K562 (cell line): ENCODE measurements around the gene MAU2. TPM values are rescaled to one million over a fixed set of nuclear protein-coding genes. Genes with fewer than 3 reads are reported as not detected.

ENCODE experiments used
- ATAC-seq: fragments of 200-7000 bp; cut with Tn5 transposase; 3 replicates; pipeline ENCODE4 v1.9.1; 2020; ENCODE audit warnings: moderate library complexity
- BruUV-seq: library from RNA; stranded (reverse); fragments of 400-500 nt; replicated peaks from 2 replicates; lab custom pipeline; 2021; lab: Mats Ljungman, UMichigan
- CTCF ChIA-PET: fragments of 300-600 bp; formaldehyde crosslinking; extraction: SDS; loops from one replicate; lab custom pipeline; 2021; ENCODE audit warnings: low intra/inter-chr PET ratio; lab: Yijun Ruan, JAX
- POLR2A ChIA-PET: fragments of 300-600, 350-650 bp; sonication (Branson Sonifier 250); formaldehyde crosslinking; extraction: SDS; loops from one replicate; lab custom pipeline; 2021; ENCODE audit warnings: antibody characterized with exemption, inconsistent platforms; lab: Yijun Ruan, JAX
- DNase-seq, 4 experiments: peaks; one replicate each; pipeline versions ENCODE4 v3.0.0 to v3.0.0-alpha.2; 2011 to 2018; ENCODE audit warnings: low spot score in 3 of 4, mixed read lengths in 3 of 4; ENCODE audit errors: extremely low read depth in 1 of 4
- FAIRE-seq: peaks from 2 replicates; lab custom pipeline; 2011; peaks lifted over from hg19 to GRCh38; lab: Jason Lieb, UNC
- H2AFZ ChIP-seq: 2 replicates; pipeline ENCODE4 v1.6.0; 2011; ENCODE audit warnings: low read depth, low read length, control low read depth, inconsistent platforms
- H3K27ac ChIP-seq: fragments of 200-600 bp; 3 replicates; pipeline ENCODE4 v1.8.0; 2011; ENCODE audit warnings: low read depth, mild to moderate bottlenecking, control low read depth, inconsistent platforms, low read length, moderate library complexity, mixed read lengths; ENCODE audit errors: extremely low read depth
- H3K27me3 ChIP-seq, 2 experiments: fragments of 300-600 bp in 1 of 2; 2 replicates in 1 of 2; 3 replicates in 1 of 2; pipeline versions ENCODE4 v1.6.0 to v1.8.0; 2011; ENCODE audit warnings: inconsistent platforms in 2 of 2, low read length in 2 of 2, mild to moderate bottlenecking in 1 of 2, mixed read lengths in 1 of 2, moderate library complexity in 1 of 2; ENCODE audit not compliant: control insufficient read depth in 2 of 2, insufficient read depth in 2 of 2
- H3K36me3 ChIP-seq: fragments of 300-600 bp; 3 replicates; pipeline ENCODE4 v1.8.0; 2011; ENCODE audit warnings: mild to moderate bottlenecking, low read length, inconsistent platforms; ENCODE audit not compliant: control insufficient read depth, insufficient read depth
- H3K4me1 ChIP-seq, 2 experiments: fragments of 200-600 bp in 1 of 2; replicated peaks in 1 of 2; 2 replicates in 1 of 2; 3 replicates in 1 of 2; pipeline versions ENCODE4 v1.5.1 to v1.8.0; 2011; ENCODE audit warnings: inconsistent platforms in 2 of 2, low read length in 2 of 2, mild to moderate bottlenecking in 1 of 2, mixed read lengths in 1 of 2, moderate library complexity in 1 of 2; ENCODE audit not compliant: control insufficient read depth in 2 of 2, insufficient read depth in 2 of 2
- H3K4me2 ChIP-seq: 2 replicates; pipeline ENCODE4 v1.6.1; 2011; ENCODE audit warnings: low read length, control low read depth, inconsistent platforms, mixed read lengths; ENCODE audit not compliant: insufficient read depth
- H3K4me3 ChIP-seq: fragments of 200-600 bp; sonication (generic), shearing (Covaris generic); 2 replicates; pipeline ENCODE4 v1.5.1; 2016; ENCODE audit warnings: control low read depth, inconsistent platforms
- H3K79me2 ChIP-seq: fragments of 200-600 bp; 3 replicates; pipeline ENCODE4 v1.8.0; 2011; ENCODE audit warnings: low read length, inconsistent platforms; ENCODE audit not compliant: control insufficient read depth, insufficient read depth
- H3K9ac ChIP-seq, 2 experiments: 2 replicates each; pipeline versions ENCODE4 v1.6.0 to v1.6.1; 2011; ENCODE audit warnings: low read depth in 2 of 2, low read length in 2 of 2, control low read depth in 1 of 2, inconsistent platforms in 1 of 2, mild to moderate bottlenecking in 1 of 2, mixed read lengths in 1 of 2; ENCODE audit not compliant: insufficient read depth in 1 of 2
- H3K9me1 ChIP-seq: one replicate; pipeline ENCODE4 v1.6.0; 2011; ENCODE audit warnings: inconsistent platforms, mild to moderate bottlenecking, low read length, moderate library complexity; ENCODE audit not compliant: control insufficient read depth, insufficient read depth
- H3K9me3 ChIP-seq: replicated peaks from 2 replicates; pipeline ENCODE4 v1.5.1; 2011; ENCODE audit warnings: low read depth, low read length, inconsistent platforms; ENCODE audit not compliant: control insufficient read depth, insufficient read depth
- H4K20me1 ChIP-seq: replicated peaks from 2 replicates; pipeline ENCODE4 v1.6.1; 2011; ENCODE audit warnings: low read length, inconsistent platforms, mixed read lengths; ENCODE audit not compliant: control insufficient read depth, insufficient read depth
- CBFA2T3 ChIP-seq: fragments of 450-650 bp; IDR thresholded peaks from 2 replicates; pipeline ENCODE4 v1.6.1; 2017
- ESRRB ChIP-seq: fragments of 250-450 bp; sonication (Bioruptor Pico); IDR thresholded peaks from 2 replicates; pipeline ENCODE4 v1.5.0; 2020; ENCODE audit warnings: mild to moderate bottlenecking, moderate library complexity, borderline replicate concordance
- FOSL1 ChIP-seq: fragments of 200-800 bp; sonication (Bioruptor generic); conservative IDR thresholded peaks from 2 replicates; pipeline ENCODE4 v1.6.1; 2016; ENCODE audit warnings: missing genetic modification characterization, missing compliant biosample characterization
- FOXA3 ChIP-seq, 2 experiments: fragments of 450-650 bp in 1 of 2; sonication (generic) in 1 of 2; formaldehyde crosslinking; IDR thresholded peaks in 1 of 2; conservative IDR thresholded peaks in 1 of 2; 2 replicates each; pipeline versions ENCODE4 v1.4.0 to v1.8.0; 2020 to 2022; ENCODE audit warnings: mild to moderate bottlenecking in 2 of 2, missing genetic modification reagents in 1 of 2
- ZNF253 ChIP-seq: fragments of 250-450 bp; sonication (Bioruptor Pico); conservative IDR thresholded peaks from 2 replicates; pipeline ENCODE4 v1.6.1; 2021; ENCODE audit warnings: mild to moderate bottlenecking
- ZNF347 ChIP-seq: fragments of 450-650 bp; formaldehyde crosslinking; IDR thresholded peaks from 2 replicates; pipeline ENCODE4 v1.4.0; 2020; ENCODE audit warnings: low read depth, mild to moderate bottlenecking, moderate library complexity
- WGBS: fragments of 100-300 bp; shearing (Covaris generic); methylation state at CpG from one replicate; pipeline ENCODE4 v1.1.6; 2016; ENCODE audit warnings: low coverage, mixed read lengths; ENCODE audit not compliant: insufficient coverage; ENCODE audit errors: missing lambda C conversion rate; 5-methylcytosine and 5-hydroxymethylcytosine counted together
- in situ Hi-C: fragments of 300-500 bp; cut with MboI; formaldehyde crosslinking; loops from 4 replicates; pipeline ENCODE4 v1.15.0; 2018; ENCODE audit warnings: inconsistent platforms, mixed read lengths
- intact Hi-C: fragments of 100-400 bp; cut with micrococcal nuclease; formaldehyde crosslinking; loops from 2 replicates; pipeline ENCODE4 v1.14.2; 2022
- polyA plus RNA-seq, 8 experiments: library from polyadenylated mRNA; depleted of rRNA in 4 of 8; stranded (reverse) in 5 of 8; unstranded in 3 of 8; fragments of >200 nt; fragmentation: Nextera tagmentation in 2 of 8; fragmentation: Illumina TruSeq in 1 of 8; extraction: Ambion mirVana in 2 of 8; extraction: Trizol in 1 of 8; gene quantifications; 2 replicates each; pipeline versions ENCODE4 v1.2.1 to v1.2.3, GENCODE V29; 2011 to 2014; ENCODE audit warnings: inconsistent platforms in 1 of 8, missing spikeins in 1 of 8
- total RNA-seq, 7 experiments: library from RNA; depleted of rRNA in 6 of 7; stranded (reverse); fragments of >200 nt in 6 of 7; fragmentation: Illumina TruSeq in 2 of 7; extraction: Trizol in 2 of 7; gene quantifications; 2 replicates each; pipeline versions ENCODE4 v1.2.1 to v1.2.3, GENCODE V29; 2011 to 2021; ENCODE audit warnings: low replicate concordance in 1 of 7
- TF ChIP-seq, protein P1 (sequence below): fragments of 200-800 bp; sonication (Bioruptor generic); IDR thresholded peaks from 2 replicates; pipeline ENCODE4 v1.6.1; 2016; ENCODE audit warnings: missing genetic modification characterization, missing compliant biosample characterization
- TF ChIP-seq, protein P2 (sequence below): fragments of 450-650 bp; IDR thresholded peaks from 2 replicates; pipeline ENCODE4 v1.6.1; 2018; ENCODE audit not compliant: partially characterized antibody
- TF ChIP-seq, protein P3 (sequence below): IDR thresholded peaks from 2 replicates; pipeline ENCODE4 v1.6.1; 2016; ENCODE audit warnings: missing genetic modification characterization, missing compliant biosample characterization
- TF ChIP-seq, protein P4 (sequence below): fragments of 450-650 bp; formaldehyde crosslinking; IDR thresholded peaks from 2 replicates; pipeline ENCODE4 v1.4.0; 2022; ENCODE audit warnings: missing genetic modification characterization

MAU2 gene
- total and polyA plus RNA-seq, 9 of the 15 experiments (the other 6 are each of a cell fraction or from before 2014, with no cell fraction given), result 1.2 to 48.1 (median 19.4) TPM

DNA sequence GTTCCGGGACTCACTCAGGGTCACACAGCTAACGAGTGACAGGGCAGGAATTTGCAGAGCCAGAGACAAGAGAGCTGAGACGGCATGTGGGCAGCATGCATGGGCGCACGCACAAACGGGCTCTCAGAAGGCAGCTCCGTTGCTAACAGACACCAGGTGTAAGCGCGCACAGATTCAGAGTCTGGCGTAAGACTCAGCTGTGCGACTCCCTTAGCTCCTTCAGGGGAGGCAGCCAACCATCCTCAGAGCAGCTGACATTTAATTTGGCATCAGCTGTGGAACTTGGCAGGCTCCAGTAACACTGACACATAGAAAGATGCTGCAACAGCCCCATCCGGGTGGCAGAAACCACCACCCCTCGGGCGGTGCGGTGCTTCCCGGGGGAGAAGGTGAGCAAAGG is 40.1 kb upstream of the MAU2 start:
- POLR2A ChIA-PET, result interaction anchor here (0.5 to 1.0 kb wide), 4 partner anchors 8 to 717 kb away, joined by 3 read pairs; no protein-coding TSS in a partner anchor
- 93% methylated on average over 15 of the region's 16 CpGs for WGBS
- TF ChIP-seq ZNF253 (CRISPR knock-in tag) (no peak), FOSL1 (tag) (no peak), FOXA3 (CRISPR knock-in tag; conservative IDR thresholded peaks at IDR 0.05 in 1 of 2, IDR thresholded peaks at IDR 0.05 in 1 of 2) (no peak), CBFA2T3 (no peak), ZNF347 (no peak), ESRRB (CRISPR knock-in tag) (no peak)
- TF ChIP-seq, protein P1, sequence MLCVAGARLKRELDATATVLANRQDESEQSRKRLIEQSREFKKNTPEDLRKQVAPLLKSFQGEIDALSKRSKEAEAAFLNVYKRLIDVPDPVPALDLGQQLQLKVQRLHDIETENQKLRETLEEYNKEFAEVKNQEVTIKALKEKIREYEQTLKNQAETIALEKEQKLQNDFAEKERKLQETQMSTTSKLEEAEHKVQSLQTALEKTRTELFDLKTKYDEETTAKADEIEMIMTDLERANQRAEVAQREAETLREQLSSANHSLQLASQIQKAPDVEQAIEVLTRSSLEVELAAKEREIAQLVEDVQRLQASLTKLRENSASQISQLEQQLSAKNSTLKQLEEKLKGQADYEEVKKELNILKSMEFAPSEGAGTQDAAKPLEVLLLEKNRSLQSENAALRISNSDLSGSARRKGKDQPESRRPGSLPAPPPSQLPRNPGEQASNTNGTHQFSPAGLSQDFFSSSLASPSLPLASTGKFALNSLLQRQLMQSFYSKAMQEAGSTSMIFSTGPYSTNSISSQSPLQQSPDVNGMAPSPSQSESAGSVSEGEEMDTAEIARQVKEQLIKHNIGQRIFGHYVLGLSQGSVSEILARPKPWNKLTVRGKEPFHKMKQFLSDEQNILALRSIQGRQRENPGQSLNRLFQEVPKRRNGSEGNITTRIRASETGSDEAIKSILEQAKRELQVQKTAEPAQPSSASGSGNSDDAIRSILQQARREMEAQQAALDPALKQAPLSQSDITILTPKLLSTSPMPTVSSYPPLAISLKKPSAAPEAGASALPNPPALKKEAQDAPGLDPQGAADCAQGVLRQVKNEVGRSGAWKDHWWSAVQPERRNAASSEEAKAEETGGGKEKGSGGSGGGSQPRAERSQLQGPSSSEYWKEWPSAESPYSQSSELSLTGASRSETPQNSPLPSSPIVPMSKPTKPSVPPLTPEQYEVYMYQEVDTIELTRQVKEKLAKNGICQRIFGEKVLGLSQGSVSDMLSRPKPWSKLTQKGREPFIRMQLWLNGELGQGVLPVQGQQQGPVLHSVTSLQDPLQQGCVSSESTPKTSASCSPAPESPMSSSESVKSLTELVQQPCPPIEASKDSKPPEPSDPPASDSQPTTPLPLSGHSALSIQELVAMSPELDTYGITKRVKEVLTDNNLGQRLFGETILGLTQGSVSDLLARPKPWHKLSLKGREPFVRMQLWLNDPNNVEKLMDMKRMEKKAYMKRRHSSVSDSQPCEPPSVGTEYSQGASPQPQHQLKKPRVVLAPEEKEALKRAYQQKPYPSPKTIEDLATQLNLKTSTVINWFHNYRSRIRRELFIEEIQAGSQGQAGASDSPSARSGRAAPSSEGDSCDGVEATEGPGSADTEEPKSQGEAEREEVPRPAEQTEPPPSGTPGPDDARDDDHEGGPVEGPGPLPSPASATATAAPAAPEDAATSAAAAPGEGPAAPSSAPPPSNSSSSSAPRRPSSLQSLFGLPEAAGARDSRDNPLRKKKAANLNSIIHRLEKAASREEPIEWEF, result no peak
- TF ChIP-seq, protein P2, sequence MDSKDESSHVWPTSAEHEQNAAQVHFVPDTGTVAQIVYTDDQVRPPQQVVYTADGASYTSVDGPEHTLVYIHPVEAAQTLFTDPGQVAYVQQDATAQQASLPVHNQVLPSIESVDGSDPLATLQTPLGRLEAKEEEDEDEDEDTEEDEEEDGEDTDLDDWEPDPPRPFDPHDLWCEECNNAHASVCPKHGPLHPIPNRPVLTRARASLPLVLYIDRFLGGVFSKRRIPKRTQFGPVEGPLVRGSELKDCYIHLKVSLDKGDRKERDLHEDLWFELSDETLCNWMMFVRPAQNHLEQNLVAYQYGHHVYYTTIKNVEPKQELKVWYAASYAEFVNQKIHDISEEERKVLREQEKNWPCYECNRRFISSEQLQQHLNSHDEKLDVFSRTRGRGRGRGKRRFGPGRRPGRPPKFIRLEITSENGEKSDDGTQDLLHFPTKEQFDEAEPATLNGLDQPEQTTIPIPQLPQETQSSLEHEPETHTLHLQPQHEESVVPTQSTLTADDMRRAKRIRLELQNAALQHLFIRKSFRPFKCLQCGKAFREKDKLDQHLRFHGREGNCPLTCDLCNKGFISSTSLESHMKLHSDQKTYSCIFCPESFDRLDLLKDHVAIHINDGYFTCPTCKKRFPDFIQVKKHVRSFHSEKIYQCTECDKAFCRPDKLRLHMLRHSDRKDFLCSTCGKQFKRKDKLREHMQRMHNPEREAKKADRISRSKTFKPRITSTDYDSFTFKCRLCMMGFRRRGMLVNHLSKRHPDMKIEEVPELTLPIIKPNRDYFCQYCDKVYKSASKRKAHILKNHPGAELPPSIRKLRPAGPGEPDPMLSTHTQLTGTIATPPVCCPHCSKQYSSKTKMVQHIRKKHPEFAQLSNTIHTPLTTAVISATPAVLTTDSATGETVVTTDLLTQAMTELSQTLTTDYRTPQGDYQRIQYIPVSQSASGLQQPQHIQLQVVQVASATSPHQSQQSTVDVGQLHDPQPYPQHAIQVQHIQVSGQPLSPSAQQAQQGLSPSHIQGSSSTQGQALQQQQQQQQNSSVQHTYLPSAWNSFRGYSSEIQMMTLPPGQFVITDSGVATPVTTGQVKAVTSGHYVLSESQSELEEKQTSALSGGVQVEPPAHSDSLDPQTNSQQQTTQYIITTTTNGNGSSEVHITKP, result no peak
- TF ChIP-seq, protein P3, sequence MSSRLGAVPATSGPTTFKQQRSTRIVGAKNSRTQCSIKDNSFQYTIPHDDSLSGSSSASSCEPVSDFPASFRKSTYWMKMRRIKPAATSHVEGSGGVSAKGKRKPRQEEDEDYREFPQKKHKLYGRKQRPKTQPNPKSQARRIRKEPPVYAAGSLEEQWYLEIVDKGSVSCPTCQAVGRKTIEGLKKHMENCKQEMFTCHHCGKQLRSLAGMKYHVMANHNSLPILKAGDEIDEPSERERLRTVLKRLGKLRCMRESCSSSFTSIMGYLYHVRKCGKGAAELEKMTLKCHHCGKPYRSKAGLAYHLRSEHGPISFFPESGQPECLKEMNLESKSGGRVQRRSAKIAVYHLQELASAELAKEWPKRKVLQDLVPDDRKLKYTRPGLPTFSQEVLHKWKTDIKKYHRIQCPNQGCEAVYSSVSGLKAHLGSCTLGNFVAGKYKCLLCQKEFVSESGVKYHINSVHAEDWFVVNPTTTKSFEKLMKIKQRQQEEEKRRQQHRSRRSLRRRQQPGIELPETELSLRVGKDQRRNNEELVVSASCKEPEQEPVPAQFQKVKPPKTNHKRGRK (tag), result no peak
- TF ChIP-seq, protein P4, sequence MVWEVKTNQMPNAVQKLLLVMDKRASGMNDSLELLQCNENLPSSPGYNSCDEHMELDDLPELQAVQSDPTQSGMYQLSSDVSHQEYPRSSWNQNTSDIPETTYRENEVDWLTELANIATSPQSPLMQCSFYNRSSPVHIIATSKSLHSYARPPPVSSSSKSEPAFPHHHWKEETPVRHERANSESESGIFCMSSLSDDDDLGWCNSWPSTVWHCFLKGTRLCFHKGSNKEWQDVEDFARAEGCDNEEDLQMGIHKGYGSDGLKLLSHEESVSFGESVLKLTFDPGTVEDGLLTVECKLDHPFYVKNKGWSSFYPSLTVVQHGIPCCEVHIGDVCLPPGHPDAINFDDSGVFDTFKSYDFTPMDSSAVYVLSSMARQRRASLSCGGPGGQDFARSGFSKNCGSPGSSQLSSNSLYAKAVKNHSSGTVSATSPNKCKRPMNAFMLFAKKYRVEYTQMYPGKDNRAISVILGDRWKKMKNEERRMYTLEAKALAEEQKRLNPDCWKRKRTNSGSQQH, result no peak

More for the DNA sequence above, 40.1 kb upstream of the MAU2 start:
- BruUV-seq, result no TSS peak
- Histone ChIP-seq H4K20me1 (no peaks in the 10 kb centered on the region; the same call in 1 of the 2 replicates), H3K27ac (no peak overlapping the region), H3K79me2 (no peaks in the 10 kb centered on the region), H3K4me3 (no peak overlapping the region), H3K9me1 (no peaks in the 10 kb centered on the region), H3K4me2 (no peak overlapping the region), H3K36me3 (peaks cover 71% of the 10 kb centered on the region), H3K9ac (peak overlapping the region in 1 of 2 experiments; percentile 45; a peak in 1 of 4 replicates), H3K9me3 (no peaks in the 10 kb centered on the region), H2AFZ (no peak overlapping the region), H3K27me3 (no peaks in the 10 kb centered on the region), H3K4me1 (peaks cover 0 to 3% of the 10 kb centered on the region in 2 experiments; a peak in 2 of 5 replicates)
- no peak for ATAC-seq
- no peak for DNase-seq
- in situ Hi-C loops (no loop called here), intact Hi-C loops (no loop called here)
- CTCF ChIA-PET, result no interaction called here
- no peak for FAIRE-seq
